Progenitor cell of endocrine pancreas (in vitro differentiated cells): ENCODE data around the gene TUBGCP6. TPM values are rescaled to one million over a fixed set of nuclear protein-coding genes. Genes with fewer than 3 reads are reported as not detected.

Experiments
- DNase-seq: peaks from one replicate; pipeline ENCODE4 v3.0.0; 2021; ENCODE audit warnings: low spot score; ENCODE audit not compliant: unreplicated experiment
- H3K27ac Mint-ChIP-seq: 2 replicates; pipeline ENCODE4 v1.8.0; 2021; ENCODE audit warnings: mild to moderate bottlenecking, moderate library complexity, mixed read lengths
- H3K27me3 Mint-ChIP-seq: 2 replicates; pipeline ENCODE4 v1.8.0; 2021; ENCODE audit warnings: mixed read lengths
- H3K36me3 Mint-ChIP-seq: 2 replicates; pipeline ENCODE4 v1.8.0; 2022; ENCODE audit warnings: mixed read lengths; ENCODE audit not compliant: insufficient read depth
- H3K4me1 Mint-ChIP-seq: 2 replicates; pipeline ENCODE4 v1.8.0; 2021; ENCODE audit warnings: low read depth, mixed read lengths
- H3K4me3 Mint-ChIP-seq: 2 replicates; pipeline ENCODE4 v1.8.0; 2021; ENCODE audit warnings: low read depth, mild to moderate bottlenecking, moderate library complexity, mixed read lengths
- H3K9me3 Mint-ChIP-seq: 2 replicates; pipeline ENCODE4 v1.8.0; 2021; ENCODE audit warnings: low read depth, mixed read lengths
- total RNA-seq: library from RNA; stranded (reverse); gene quantifications from 2 replicates; pipeline ENCODE4 v1.2.1, GENCODE V29; 2021
- TF ChIP-seq, protein P1 (sequence below): fragments of 200-600 bp; sonication (generic); IDR thresholded peaks from one replicate; pipeline ENCODE4 v1.5.0; 2021; ENCODE audit warnings: antibody characterized with exemption, mild to moderate bottlenecking; ENCODE audit not compliant: unreplicated experiment

The TUBGCP6 gene
- total RNA-seq, 1 donor from 2014 or later: 70.9 TPM

DNA sequence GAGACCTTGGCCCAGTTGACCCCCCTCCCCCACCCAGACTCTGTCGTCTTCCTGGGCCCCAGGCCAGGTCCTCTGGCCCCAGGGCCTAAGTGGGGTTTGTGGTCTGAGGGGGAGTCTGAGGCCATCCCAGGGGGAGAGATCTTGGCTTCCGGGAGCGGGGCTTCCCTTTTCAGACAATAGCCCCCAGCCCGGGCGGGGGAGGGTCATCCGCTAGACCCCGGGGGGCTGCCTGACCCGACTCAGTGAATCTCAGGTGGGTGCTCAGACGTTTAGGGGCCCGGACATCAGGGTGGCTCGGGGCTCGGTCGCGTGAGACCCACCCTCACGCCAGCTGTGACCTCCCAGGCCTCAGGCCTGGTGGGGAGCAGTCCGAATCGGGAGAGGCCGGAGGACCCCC lies 24.7 kb upstream of the TUBGCP6 start:
- Mint-ChIP-seq H3K4me3 (no peak overlapping the region), H3K36me3 (peaks cover 1% of the 10 kb centered on the region), H3K27ac (no peak overlapping the region), H3K27me3 (peaks cover 38% of the 10 kb centered on the region), H3K9me3 (no peaks in the 10 kb centered on the region), H3K4me1 (no peaks in the 10 kb centered on the region)
- no peak for DNase-seq
- TF ChIP-seq, protein P1, sequence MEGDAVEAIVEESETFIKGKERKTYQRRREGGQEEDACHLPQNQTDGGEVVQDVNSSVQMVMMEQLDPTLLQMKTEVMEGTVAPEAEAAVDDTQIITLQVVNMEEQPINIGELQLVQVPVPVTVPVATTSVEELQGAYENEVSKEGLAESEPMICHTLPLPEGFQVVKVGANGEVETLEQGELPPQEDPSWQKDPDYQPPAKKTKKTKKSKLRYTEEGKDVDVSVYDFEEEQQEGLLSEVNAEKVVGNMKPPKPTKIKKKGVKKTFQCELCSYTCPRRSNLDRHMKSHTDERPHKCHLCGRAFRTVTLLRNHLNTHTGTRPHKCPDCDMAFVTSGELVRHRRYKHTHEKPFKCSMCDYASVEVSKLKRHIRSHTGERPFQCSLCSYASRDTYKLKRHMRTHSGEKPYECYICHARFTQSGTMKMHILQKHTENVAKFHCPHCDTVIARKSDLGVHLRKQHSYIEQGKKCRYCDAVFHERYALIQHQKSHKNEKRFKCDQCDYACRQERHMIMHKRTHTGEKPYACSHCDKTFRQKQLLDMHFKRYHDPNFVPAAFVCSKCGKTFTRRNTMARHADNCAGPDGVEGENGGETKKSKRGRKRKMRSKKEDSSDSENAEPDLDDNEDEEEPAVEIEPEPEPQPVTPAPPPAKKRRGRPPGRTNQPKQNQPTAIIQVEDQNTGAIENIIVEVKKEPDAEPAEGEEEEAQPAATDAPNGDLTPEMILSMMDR: no peak

- H3K27ac Mint-ChIP-seq: no peak overlapping the region
- no peak for DNase-seq
- no peak overlapping the region for H3K4me3 Mint-ChIP-seq
- H3K4me1 Mint-ChIP-seq: no peaks in the 10 kb centered on the region
- TF ChIP-seq, protein P1: no peak
- H3K27me3 Mint-ChIP-seq: peaks cover 43% of the 10 kb centered on the region
- no peaks in the 10 kb centered on the region for H3K9me3 Mint-ChIP-seq
- H3K36me3 Mint-ChIP-seq: no peaks in the 10 kb centered on the region
Observed at GRCh38 chr22:50268655-50269113, 23.9 kb upstream of the TUBGCP6 start.

GRCh38 chr22:50267591-50268390 lies 23.0 kb upstream of the TUBGCP6 start:
- H3K36me3 Mint-ChIP-seq: no peaks in the 10 kb centered on the region
- TF ChIP-seq, protein P1: peak; percentile 28
- peaks cover 41% of the 10 kb centered on the region for H3K27me3 Mint-ChIP-seq
- no peak overlapping the region for H3K4me3 Mint-ChIP-seq
- no peaks in the 10 kb centered on the region for H3K9me3 Mint-ChIP-seq
- H3K4me1 Mint-ChIP-seq: no peaks in the 10 kb centered on the region
- no peak for DNase-seq
- H3K27ac Mint-ChIP-seq: no peak overlapping the region

DNA sequence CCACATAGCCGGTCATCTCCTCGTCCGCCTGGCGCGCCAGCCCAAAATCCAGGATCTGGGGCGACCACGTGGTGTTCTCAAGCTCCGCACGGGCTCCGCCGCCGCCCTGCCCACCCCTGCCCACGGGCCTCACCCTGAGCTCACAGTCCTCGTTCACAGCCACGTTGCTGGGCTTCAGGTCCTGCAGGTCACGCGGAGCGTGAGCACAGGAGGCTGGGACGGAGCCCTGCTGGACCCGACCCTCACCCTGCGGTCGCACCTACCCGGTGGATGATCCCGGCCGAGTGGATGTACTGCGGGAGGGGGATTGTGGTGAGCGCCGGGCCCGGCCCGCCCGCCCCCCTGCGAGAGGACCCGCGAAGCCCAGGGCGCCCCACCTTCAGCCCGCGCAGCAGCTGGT lies 22.2 kb upstream of the TUBGCP6 start:
- Mint-ChIP-seq H3K4me1 (peaks cover 3% of the 10 kb centered on the region), H3K27ac (no peak overlapping the region), H3K27me3 (peaks cover 37% of the 10 kb centered on the region), H3K9me3 (no peaks in the 10 kb centered on the region), H3K36me3 (no peaks in the 10 kb centered on the region), H3K4me3 (no peak overlapping the region)
- DNase-seq: no peak
- TF ChIP-seq, protein P1: no peak

DNA sequence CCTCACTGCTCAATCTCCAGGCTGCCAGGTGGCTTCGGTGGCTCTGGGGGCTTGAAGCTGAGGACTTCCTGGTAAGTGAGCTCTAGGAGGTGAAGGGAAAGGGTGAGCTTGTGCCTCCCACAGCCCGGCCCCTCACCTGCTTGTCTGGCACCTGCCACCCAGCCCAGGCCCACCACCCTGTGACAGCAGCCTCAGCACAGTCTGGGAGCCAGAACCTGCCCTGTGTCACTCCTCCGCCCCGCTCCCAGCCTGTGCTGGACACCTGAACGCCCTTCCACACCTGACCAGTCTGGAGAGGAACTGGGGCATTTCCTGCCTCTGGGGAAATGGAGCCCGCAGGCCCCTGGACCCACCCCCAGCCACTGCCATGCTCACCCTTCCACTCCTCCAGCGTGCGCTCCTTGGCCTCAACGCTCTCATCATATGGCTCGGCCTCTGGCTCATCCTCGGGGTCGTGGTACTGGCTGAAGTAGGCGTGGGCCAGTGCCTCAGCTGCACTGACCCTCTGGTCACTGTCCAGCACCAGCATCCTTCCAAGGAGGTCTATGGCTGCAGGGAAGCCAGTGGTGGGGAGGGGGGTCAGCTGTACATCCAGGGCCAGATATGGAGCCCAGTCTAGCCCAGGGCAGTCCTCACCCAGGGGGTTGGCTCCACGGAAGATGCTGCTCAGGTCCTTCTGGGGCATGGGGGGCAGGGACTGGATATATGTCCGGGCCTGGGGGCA lies 20.3 kb upstream of the TUBGCP6 start:
- Mint-ChIP-seq H3K4me3 (no peak overlapping the region), H3K36me3 (no peaks in the 10 kb centered on the region), H3K4me1 (peaks cover 3% of the 10 kb centered on the region), H3K9me3 (no peaks in the 10 kb centered on the region), H3K27ac (no peak overlapping the region), H3K27me3 (peaks cover 34% of the 10 kb centered on the region)
- no peak for DNase-seq
- TF ChIP-seq, protein P1: no peak
